ENCODE data around the gene KMT2A.

The KMT2A gene

GRCh38 chr11:118524757-118525470 is 88.6 kb downstream of the KMT2A start:
- H3K27ac ChIP-seq: no peak overlapping the region
- peaks cover 16% of the 10 kb centered on the region for H3K27me3 ChIP-seq
- TF ChIP-seq CTCF (IDR thresholded peaks at IDR 0.05): no peak
- H3K9me3 ChIP-seq: no peaks in the 10 kb centered on the region
- no peak overlapping the region for H3K4me3 ChIP-seq (ENCODE audit: low read depth in 1 of 2, low read length in 1 of 2)
- H3K4me1 ChIP-seq (ENCODE audit: control insufficient read depth in 1 of 2, insufficient read depth in 1 of 2, low read depth in 1 of 2, low read length in 1 of 2): peaks cover 0 to 5% of the 10 kb centered on the region in 2 experiments
- peaks cover 44% of the 10 kb centered on the region for H3K36me3 ChIP-seq

- Histone ChIP-seq H3K4me1 (ENCODE audit: control insufficient read depth in 1 of 2, insufficient read depth in 1 of 2, low read depth in 1 of 2, low read length in 1 of 2) (peaks cover 14 to 21% of the 10 kb centered on the region in 2 experiments), H3K36me3 (peaks cover 26% of the 10 kb centered on the region), H3K27ac (no peak overlapping the region), H3K4me3 (ENCODE audit: low read depth in 1 of 2, low read length in 1 of 2) (no peak overlapping the region), H3K9me3 (no peaks in the 10 kb centered on the region), H3K27me3 (peaks cover 34% of the 10 kb centered on the region)
- TF ChIP-seq CTCF (IDR thresholded peaks at IDR 0.05): no peak
Observed at GRCh38 chr11:118526688-118527087, 90.4 kb downstream of the KMT2A start.

GRCh38 chr11:118527109-118527508 is 90.8 kb downstream of the KMT2A start, which contains the start of gene TTC36:
Gene TTC36, plus strand, starts transcription at chr11:118527474. Its CDS starts 21 bp downstream, at chr11:118527495.
- Histone ChIP-seq H3K27me3 (peaks cover 38% of the 10 kb centered on the region), H3K4me1 (ENCODE audit: control insufficient read depth in 1 of 2, insufficient read depth in 1 of 2, low read depth in 1 of 2, low read length in 1 of 2) (peaks cover 14 to 21% of the 10 kb centered on the region in 2 experiments), H3K36me3 (peaks cover 22% of the 10 kb centered on the region), H3K27ac (no peak within 1 kb of the TSS), H3K9me3 (no peaks in the 10 kb centered on the region), H3K4me3 (ENCODE audit: low read depth in 1 of 2, low read length in 1 of 2) (no peak within 1 kb of the TSS)
- TF ChIP-seq CTCF (IDR thresholded peaks at IDR 0.05): no peak

- H3K27me3 ChIP-seq: peaks cover 39% of the 10 kb centered on the region
- H3K27ac ChIP-seq: no peak overlapping the region
Observed at GRCh38 chr11:118528511-118528910, 92.2 kb downstream of the KMT2A start.

GRCh38 chr11:118529584-118530175 is 93.4 kb downstream of the KMT2A start:
- Histone ChIP-seq H3K27me3 (peaks cover 39% of the 10 kb centered on the region), H3K4me3 (ENCODE audit: low read depth in 1 of 2, low read length in 1 of 2) (no peak overlapping the region), H3K4me1 (ENCODE audit: control insufficient read depth in 1 of 2, insufficient read depth in 1 of 2, low read depth in 1 of 2, low read length in 1 of 2) (peaks cover 14 to 19% of the 10 kb centered on the region in 2 experiments), H3K9me3 (no peaks in the 10 kb centered on the region), H3K27ac (no peak overlapping the region), H3K36me3 (peaks cover 4% of the 10 kb centered on the region)
- TF ChIP-seq CTCF (IDR thresholded peaks at IDR 0.05): no peak

More at GRCh38 chr11:118528511-118528910, 92.2 kb downstream of the KMT2A start:
- no peak overlapping the region for H3K4me3 ChIP-seq (ENCODE audit: low read depth in 1 of 2, low read length in 1 of 2)
- TF ChIP-seq CTCF (IDR thresholded peaks at IDR 0.05): no peak
- no peaks in the 10 kb centered on the region for H3K9me3 ChIP-seq
- peaks cover 8% of the 10 kb centered on the region for H3K36me3 ChIP-seq
- peaks cover 14 to 21% of the 10 kb centered on the region in 2 experiments for H3K4me1 ChIP-seq (ENCODE audit: control insufficient read depth in 1 of 2, insufficient read depth in 1 of 2, low read depth in 1 of 2, low read length in 1 of 2)

Measured in neutrophil (primary cell).